MM.1S (cell line): ENCODE results near the gene KCNK7.

Experiments used
- EZH2 ChIP-seq: fragments of 300-600 bp; sonication (generic); optimal IDR thresholded peaks from 2 replicates; pipeline ENCODE3; 2017; ENCODE audit warnings: low read depth, mild to moderate bottlenecking, antibody characterized with exemption, low read length, mixed read lengths
- TF ChIP-seq, protein P1 (sequence below): fragments of 300-600 bp; sonication (generic); IDR thresholded peaks from 2 replicates; pipeline ENCODE4 v1.5.1; 2016; ENCODE audit warnings: antibody characterized with exemption, low read length, mixed read lengths

DNA sequence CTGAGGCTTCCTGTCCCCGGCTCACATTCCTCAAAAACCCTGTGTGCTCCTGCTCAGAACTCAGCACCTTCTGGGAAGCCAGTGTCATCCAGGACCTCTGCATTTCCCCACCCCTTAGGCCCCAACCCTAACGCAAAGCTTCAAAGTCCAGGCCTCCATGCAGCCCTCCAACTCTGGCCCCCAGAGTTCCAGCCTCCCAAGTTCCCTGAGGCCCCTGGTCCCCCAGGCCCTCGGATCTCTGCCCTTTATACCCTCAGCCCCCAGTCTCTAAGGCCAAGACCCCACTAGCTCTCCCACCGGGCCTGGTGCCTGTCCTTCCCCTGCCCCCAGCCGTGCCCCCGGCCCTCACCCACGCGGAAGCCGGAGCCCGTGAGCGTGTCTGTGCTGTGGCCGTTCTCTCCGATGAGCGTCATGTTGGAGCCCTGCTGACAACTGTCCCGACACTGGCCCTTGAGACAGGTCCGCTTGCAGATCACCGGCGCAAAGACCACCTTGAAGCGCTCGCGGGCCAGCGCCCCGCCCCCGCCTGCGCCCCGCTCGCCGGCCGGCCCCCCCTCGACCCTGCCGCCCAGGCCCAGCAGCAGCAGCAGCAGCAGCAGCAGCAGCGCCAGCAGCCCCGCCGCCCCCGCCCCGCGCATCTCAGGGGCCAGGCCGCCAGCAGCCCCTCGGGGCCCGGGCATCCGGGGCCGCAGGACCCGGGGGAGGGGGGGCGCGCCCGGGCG lies 38.2 kb downstream of the KCNK7 start:
- TF ChIP-seq EZH2 = no peak
- TF ChIP-seq, protein P1, sequence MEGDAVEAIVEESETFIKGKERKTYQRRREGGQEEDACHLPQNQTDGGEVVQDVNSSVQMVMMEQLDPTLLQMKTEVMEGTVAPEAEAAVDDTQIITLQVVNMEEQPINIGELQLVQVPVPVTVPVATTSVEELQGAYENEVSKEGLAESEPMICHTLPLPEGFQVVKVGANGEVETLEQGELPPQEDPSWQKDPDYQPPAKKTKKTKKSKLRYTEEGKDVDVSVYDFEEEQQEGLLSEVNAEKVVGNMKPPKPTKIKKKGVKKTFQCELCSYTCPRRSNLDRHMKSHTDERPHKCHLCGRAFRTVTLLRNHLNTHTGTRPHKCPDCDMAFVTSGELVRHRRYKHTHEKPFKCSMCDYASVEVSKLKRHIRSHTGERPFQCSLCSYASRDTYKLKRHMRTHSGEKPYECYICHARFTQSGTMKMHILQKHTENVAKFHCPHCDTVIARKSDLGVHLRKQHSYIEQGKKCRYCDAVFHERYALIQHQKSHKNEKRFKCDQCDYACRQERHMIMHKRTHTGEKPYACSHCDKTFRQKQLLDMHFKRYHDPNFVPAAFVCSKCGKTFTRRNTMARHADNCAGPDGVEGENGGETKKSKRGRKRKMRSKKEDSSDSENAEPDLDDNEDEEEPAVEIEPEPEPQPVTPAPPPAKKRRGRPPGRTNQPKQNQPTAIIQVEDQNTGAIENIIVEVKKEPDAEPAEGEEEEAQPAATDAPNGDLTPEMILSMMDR = no peak
